HG02852 (cell line): ENCODE results near the gene ARHGAP42.
A peak's percentile ranks its signal among the peaks of the same experiment; 100 is the strongest.

ENCODE experiments used
- ATAC-seq: cut with Tn5 transposase; IDR thresholded peaks from one replicate; pipeline ENCODE4 v1.9.1; 2021; ENCODE audit warnings: mild to moderate bottlenecking, moderate library complexity; ENCODE audit not compliant: unreplicated experiment

ARHGAP42 gene

DNA sequence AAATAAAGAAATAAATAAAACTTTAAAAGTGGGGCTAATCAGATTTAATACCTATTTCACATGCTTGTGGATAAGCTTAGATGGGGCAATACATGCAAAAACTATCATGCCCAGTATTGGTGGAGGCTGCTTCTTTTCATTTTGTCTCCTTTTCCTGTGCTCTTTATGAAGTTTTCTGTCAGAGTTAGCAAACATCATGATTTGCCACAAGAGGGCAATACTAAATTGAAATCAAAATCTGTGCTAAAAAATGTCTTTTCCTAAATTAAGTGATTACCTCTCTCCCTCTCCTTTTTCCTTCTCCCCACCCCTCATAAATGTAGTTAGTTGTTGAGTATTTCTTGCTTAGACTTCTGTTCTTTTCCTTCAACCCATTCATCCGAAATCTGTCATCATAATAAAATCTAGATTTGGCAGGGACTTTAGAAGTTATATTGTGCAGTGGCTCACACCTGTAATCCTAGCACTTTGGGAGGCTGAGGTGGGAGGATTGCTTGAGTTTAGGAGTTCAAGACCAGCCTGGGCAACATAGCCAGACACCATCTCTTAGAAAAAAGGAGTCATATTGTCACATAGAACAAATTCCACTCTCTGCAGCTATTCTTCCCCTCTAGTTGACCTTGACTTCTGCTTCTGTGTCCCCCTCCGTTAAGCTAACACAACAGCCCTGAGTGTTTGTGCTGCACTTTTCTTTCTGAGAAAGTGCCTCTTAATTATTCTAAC, 4.7 kb upstream of the ARHGAP42 start:
- no peak for ATAC-seq

DNA sequence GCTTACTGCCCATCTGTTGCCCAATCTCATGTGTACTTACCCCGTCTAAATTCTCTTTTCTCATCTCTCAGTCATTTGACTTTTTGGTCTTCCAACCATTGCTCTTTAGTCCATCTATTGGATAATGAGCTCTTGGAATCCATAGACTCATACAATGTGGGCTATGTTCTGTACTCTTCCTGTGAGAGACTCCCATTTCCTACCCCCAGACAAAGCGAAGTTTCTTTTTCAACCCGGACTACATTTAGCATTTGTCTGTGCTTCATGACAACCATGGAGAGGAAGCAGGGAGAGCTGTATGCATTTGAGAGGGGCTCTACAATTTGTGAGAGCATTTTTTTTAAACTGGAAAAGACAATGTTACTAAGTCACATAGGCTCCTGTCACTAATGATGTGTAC, 4.0 kb upstream of the ARHGAP42 start:
- no peak for ATAC-seq

DNA sequence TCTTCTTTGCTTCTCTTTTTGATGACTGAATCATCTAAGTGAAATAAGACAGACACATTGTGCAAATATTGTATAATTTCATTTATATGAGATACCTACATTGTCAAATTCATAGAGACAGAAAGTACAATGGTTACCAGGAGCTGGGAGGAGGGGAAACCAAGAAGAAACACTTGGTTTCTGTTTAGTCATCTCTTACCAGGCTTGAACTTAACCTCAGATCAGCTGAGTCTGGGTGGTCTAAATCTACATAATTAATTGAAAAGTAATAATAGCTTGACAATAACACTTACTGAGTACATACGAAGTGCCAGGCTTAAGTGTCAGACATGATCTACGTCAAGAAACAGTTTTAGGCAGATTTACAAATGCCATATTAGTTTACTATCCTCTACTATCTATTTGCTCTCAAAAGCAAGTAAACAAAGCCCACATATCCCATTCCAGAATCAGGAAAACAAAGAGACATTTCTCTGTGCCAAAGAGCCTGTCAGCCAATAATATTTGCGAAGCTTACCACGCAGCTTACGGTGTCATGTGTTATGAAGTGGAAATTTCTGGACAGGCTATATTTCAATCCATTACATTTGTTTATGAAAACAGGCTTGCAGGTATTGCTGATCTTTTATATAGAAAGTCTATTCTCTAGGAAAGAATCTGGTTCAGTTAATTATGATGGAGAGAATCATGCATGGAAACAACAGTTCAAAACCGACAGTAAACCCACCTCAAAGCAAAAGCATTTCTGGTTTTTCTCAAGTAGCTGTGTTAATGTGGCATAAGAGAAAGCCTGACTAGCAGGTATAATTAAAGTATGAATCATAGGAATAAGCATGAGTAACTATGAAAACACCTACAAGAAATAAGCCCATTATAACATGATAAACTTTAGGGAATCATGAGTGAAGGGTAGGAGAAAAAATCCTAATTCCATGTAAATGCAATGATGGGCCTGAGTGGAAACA, 2.7 kb upstream of the ARHGAP42 start:
- ATAC-seq: peak; percentile 26

DNA sequence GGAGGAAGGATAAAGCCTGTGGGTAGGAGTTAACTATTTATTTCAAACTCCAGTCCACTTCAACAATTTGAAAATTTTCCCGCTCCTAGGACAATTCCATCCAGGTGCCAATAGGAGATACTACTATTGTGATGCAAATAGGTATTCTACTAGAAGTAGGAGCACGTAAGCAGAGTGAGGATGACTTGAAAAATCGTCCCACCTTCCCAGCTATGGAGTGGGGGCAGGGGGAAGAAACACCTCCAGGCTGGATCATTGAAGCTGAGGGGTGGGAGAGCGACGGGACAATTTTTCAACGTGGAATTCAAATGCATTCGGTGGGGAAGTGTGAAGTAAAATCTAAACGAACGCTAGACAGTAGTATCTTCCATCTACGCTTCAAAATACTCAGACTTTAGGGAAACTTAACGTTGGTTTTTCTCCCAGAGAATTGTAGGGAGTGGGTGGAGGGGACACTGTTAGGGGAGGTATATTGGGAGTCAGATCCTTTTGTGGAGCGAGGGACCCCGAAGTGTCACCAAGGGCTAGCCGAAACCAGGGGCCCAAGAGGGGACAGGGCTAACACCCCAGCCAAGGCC, 523 bp upstream of the ARHGAP42 start:
- ATAC-seq: no peak

DNA sequence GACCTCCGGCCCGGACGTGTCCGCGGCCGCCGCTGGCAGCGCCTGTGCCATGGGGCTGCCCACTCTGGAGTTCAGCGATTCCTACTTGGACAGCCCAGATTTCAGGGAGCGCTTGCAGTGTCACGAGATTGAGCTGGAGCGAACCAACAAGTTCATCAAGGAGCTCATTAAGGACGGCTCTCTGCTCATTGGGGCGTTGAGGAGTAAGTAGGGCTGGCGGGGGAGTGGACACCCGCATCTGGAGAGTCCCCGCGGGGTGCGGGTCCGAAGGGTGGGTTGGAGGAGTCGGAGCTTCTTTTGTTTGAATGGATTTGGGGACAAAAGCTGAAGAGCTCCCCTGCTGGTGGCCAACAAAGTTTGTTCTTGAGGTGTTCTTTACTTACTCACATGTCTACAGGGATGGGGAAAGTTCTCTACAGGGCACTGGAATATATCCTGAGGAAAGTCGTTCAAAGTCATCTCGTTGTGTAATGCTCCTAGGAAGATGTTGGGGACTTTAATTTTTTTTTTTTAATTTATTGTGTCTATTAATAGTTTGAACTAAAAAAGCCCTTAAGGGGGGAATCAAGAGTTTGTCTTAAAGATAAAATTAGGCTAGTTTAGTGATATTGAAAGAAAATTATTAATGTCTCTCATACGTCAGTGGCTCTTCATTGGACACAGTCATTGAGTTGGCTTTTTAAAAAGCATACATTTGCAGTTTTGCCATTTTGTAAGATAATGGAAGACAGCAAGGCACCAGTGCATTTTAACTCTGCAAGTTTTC, 725 bp downstream of the ARHGAP42 start:
- ATAC-seq: peak; percentile 64

DNA sequence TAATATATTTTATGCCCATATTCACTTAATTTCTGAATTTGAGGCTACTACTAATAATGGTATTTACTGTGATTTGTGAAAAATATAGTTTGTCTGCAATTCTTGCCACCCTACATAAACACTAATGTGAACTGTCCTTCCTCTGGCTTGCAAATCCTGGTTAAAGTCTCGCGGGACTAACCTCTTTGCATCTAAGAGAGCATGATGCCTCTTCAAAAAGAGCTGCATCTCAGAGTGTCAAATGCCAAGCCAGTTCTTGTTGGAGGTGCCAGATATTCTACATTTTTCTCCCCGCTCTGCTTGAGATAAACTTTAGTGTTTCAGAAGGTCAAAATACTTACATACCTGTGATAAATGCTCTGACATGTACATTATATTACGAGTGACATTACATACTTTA, 2.1 kb downstream of the ARHGAP42 start:
- no peak for ATAC-seq

DNA sequence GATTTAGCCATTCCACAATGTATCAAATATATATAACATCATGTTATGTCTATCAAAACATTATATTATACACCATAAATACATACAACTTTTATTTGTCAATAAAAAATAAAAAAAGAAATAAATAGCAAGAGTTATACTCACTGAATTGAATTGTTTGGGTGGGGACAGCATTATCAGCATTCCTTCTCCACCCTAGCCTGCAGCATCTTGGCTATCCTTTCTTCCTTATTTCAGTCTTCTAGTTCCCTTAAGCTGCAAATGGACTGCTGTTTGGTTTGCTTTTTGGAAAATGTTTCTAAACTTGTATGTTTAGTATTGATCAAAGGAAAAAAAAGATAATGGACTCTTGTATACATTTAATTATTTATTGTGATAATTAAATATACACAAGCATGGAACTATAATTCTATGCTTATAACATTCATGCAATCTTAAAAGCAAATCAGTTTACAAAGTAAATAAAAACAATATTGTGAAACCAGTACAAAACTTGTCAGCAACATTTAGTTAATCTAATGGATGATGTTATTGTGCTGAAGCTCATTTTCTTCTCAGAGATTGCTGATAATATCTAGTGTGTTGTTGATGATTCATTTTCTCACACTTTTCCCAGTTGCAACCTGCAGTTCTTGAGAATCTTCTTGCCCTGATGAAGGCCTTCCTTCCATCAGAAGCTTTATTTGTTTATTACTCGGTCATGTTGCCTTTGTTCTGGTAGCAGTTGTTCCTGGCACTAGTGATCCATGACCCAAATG, 5.0 kb downstream of the ARHGAP42 start:
- no peak for ATAC-seq

DNA sequence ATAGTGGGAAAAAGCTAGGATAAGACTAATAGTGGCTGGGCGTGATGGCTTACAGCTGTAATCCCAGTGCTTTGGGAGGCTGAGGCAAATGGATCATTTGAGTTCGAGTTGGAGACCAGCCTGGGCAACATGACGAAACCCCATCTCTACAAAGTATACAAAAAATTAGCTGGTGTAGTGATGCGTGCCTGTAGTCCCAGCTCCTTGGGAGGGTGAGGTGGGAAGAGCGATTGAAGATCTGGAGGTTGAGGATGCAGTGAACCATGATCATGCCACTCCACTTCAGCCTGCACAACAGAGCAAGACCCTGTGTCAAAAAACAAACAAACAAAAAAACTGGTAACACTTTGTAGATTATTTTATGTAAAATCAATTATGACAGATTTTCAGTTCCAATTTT, 8.8 kb downstream of the ARHGAP42 start:
- no peak for ATAC-seq

DNA sequence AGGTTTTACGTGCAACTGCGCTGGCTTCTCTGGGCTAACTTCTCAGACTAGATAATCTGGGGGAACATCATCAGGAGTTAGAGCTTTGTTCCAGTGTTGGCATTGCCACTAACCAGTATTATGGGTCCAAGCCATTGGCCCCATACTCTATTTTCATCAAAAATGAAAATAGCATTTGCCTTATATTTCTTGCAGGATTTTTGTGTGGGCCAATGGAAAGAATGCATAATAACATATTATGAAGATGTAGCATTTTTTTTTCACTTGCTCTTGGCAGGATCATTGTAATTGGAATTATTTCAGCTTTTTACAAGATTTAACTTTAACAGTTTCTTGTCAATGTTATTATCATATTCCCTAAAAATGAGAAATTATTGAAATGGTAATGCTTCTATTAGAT, 16.1 kb downstream of the ARHGAP42 start:
- ATAC-seq: no peak

DNA sequence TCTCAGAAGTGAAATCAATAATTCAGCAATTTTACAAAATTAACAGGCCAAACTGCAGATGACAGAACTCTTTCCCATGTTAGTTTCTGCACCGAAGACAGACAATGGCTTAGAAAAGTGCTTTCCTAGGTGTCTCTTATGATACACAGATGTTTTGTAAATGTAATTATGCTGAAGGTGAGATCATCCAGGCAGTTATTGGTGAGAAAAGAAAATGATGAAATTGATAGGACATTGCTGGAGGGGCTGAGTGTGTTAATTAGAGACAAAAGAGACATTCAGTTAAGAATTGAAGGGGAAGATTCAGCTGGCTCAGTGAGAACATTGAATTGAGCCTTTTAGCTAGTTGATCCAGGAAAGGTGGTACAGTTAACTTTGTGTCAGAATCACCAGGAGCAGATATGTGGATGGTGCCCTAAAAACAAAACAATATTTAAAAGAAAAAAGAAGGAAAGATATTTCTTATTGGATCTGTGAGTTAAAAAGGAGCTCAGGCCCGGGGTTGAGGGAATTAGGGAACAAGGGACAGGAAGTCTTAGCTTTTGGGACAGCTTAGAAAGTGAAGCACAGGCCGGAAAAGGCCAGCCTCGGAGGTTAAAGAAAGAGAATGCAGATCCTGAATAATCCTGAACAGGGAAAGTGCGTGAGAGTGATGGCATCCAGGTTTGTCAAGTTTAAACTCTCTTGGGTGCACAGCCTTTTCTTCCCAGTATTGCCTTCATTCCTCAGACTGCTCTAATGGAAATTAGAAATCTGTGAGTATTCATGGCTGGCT, 16.9 kb downstream of the ARHGAP42 start:
- no peak for ATAC-seq

DNA sequence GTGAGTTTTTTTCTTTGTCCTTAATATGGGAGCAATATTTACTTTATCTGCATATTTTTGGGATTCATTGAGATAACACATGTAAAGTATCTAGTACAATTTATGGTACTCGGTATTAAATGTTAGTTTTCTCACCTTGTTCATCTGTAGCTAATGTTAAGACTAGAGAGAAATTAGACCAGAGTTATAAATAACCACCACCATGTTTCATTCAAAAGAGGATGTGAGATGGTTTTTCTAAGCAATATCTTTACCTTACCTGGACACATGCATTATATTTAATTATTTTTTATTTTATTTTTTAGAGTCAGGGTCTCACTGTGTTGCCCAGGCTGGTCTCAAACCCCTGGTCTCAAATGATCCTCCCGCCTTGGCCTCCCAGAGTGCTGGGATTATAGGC, 18.4 kb downstream of the ARHGAP42 start:
- ATAC-seq: peak; percentile 39

DNA sequence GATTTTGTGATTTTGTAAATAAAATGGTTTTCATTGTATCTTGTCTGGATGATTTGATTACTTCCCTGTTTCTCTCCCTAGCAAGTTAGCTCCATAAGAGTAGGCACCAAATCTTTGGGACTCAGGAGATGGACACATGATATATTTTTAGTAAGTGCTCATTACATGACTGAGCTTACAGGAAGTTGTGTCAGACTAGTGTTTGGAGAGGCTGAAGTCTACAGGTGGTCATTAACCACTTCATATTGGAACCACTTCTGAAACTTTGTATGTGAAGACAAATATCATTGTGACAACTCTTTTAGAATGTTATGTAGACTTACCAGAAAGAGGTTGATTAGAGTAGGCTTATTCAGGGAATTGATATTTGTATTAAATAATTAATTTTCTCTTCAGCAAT, 19.1 kb downstream of the ARHGAP42 start:
- peak; percentile 56 for ATAC-seq

DNA sequence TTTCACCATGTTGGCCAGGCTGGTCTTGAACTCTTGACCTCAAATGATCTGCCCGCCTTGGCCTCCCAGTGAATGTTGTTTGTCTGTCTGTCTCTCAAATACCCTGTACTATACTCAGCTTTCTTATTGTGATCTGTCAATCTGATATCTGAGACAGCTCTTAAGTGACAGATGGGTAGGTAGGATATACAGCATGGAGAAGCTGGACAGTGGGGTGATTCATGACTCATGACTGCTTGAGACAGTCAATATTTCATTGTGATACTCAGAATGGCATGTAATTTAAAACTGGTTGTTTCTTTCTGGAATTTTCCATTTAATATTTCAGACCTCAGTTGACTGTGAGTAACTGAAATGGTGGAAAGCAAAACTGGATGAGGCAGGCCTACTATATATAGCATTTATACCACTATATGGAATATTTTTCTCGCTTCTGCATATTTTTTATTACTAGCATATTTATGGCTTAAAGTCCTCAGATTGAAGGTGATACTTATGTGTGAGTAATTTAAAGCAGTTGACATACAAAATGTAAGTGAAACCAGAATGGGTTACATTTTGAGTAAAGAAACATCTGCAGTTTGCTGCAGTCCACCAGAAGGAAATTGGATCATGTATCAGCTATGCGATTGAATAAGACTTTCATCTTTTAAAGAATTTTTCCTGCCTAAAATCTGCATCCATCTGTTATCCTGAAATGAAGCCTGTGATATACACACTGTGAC, 22.3 kb downstream of the ARHGAP42 start:
- peak; percentile 81 for ATAC-seq

DNA sequence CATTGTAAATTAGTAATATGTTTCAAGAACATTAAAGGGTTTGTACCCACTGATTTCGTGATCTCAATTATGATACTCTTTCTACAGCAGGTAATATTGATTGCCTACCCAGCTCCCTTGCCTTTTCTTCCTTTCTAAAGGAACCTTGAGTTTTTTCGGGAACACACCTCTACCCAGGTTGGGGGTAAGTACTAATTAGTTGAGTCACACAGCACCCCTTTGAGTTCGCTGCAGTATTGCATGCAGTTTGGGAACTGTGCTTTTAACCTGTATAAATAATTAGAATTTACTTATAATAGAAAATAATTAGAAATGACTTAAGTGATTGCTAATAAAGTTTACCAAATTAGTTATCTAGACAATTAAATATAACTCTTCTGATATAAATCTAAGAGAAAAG, 24.9 kb downstream of the ARHGAP42 start:
- no peak for ATAC-seq

DNA sequence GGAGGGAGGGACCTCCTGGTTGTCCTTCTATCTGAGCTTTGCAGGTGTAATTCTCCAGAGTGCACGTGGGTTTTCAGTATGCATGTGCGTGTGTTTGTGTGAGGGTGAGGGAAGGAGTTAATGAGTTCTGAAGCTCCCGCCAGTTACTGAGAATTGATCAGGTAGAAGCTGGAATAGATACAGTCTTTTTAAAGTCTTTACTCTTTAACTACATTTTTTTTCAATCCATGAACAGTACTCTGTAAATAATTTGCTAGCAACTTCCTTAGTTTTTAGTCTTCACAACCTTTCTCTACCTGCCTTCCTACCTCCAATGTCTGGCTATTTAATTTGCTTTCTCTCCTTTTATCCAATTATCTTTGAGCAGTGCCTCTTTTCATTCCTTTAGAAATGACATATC, 25.5 kb downstream of the ARHGAP42 start:
- ATAC-seq: no peak

DNA sequence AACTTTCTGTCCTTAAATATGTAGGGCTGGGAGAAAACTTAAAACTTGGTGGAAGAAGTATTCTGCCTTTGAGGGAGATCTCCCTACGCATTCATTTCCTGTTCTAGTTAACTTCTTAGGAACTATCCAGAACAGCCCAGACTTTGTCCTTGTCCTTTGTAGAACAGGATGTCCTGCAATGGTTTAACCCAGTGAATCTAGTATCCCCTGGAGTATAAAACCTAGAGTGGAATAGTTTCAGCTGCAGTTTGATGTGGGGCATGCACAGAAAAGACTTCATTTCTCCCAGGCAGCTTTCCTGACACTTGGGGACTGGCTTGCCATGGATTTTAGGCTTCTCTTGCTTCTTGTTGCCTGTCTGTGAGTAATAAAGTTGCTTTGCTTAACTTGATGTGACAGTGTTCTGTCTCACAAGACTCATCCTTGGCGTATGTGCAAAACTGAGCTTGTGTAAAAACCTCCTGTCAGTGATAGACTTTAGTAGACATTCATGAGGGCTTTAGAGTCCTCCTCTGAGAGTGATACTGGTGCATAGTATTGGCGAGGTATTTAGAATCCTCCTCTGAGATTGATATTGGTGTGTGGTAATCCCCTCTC, 28.2 kb downstream of the ARHGAP42 start:
- ATAC-seq: no peak

DNA sequence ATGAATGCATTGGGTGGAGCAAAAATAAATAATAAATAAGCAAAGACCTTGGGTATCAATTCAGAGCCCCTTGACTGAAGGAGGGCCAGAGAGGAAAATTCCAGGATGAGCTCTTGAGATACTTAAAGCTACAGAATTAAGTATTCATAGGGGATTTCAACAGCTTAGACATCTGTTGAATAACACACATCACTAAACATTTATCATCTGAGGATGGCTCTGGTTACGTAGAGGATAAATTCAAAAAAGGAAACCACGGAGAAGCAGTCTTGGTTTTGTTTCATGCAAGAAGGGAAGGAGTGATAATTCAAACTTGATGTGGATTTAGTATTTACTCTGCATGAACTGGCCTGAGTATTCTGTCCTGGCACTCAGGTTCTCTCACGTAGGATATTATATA, 29.8 kb downstream of the ARHGAP42 start:
- ATAC-seq: no peak

DNA sequence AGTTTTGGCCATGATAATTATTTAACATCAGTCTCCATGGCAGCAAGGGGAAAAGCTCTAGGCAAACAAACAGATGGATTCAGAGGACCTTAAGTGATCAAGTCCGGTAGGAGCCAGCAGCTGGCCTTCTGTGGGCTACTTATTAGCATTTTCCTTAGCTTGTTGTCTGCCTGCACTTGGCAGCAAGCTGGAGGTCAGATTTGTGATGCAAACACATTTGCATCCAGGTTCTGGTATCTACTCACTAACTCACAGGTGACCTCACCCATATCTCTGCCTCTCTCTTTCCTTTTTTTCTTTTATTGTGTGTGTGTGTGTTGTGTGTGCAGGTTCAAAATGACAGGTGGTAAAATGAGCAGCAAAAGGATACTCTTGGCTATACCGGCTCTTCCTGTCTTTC, 32.3 kb downstream of the ARHGAP42 start:
- ATAC-seq: no peak
